GM12872 (cell line): ENCODE results near the gene BRAT1.

ENCODE experiments used
- CTCF ChIP-seq: IDR thresholded peaks from 3 replicates; pipeline ENCODE4 v1.5.1; 2011; ENCODE audit warnings: low read depth, mild to moderate bottlenecking, low read length, moderate library complexity; ENCODE audit not compliant: insufficient read depth

Gene BRAT1

GRCh38 chr7:2589341-2589740, 34.0 kb upstream of the BRAT1 start:
- no peak for TF ChIP-seq CTCF

- no peak for TF ChIP-seq CTCF
Measured at GRCh38 chr7:2587778-2588177, 32.5 kb upstream of the BRAT1 start.

GRCh38 chr7:2587134-2587533, 31.8 kb upstream of the BRAT1 start:
- TF ChIP-seq CTCF: no peak

GRCh38 chr7:2586326-2587020, 31.1 kb upstream of the BRAT1 start:
- no peak for TF ChIP-seq CTCF

GRCh38 chr7:2585446-2585845, 30.1 kb upstream of the BRAT1 start:
- no peak for TF ChIP-seq CTCF

GRCh38 chr7:2583798-2584580, 28.7 kb upstream of the BRAT1 start:
- TF ChIP-seq CTCF: no peak

- TF ChIP-seq CTCF: no peak
Measured at GRCh38 chr7:2582006-2582735, 26.8 kb upstream of the BRAT1 start.
